Activated CD8-positive, alpha-beta memory T cell treated with anti-CD3 and anti-CD28 coated beads for 48 hours (primary cell): ENCODE measurements around the gene TMEM240.
"Not testable (repeated sequence)": the region's sequence is repeated elsewhere in the genome, so short reads cannot be mapped to it uniquely, and the experiment has no call there.

Experiments
- DNase-seq, 3 experiments: peaks; one replicate each; pipeline ENCODE4 v3.0.0-alpha.2; 2020; ENCODE audit warnings: low read depth in 2 of 3, low spot score in 2 of 3

TMEM240 gene

DNA sequence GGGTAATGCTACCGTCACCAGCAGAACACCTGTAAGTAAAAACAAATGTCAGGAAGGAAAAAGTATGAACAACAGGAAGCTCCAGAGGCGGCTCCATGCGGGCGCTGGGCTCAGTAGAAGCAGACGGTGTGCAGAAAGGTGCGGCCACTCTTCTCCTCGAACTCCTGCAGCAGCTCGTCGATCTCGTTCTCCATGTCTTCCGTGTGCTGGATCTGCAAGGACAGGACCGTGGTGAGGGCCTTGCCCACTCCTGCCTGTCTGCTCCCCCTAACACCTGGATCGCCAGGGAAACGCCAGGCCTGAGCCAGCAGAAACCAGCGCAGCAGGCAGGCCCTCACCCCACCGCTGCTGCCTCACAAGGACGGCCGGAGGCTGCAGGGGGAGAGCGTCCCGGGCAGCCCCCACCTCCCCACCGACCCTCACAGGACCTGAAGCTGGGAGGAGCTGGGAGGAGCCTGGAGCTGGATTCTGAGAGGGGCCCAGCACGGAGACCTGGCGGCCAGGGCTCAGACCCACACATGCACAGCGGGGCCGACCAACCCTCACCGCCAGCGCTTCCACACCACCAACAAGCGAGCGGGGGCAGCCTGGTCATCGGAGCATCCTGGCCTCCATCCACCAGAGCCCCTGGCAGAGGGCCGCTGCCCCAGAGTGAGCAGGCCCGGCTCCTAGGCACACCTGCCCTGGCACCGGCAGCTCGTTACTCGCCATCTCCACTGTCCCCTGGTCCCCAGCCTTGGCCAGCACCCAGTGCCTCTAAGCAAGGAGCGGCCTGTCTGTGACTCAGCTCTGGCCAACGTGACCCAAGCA lies 1.7 kb upstream of the TMEM240 start:
- DNase-seq, result no peak

DNA sequence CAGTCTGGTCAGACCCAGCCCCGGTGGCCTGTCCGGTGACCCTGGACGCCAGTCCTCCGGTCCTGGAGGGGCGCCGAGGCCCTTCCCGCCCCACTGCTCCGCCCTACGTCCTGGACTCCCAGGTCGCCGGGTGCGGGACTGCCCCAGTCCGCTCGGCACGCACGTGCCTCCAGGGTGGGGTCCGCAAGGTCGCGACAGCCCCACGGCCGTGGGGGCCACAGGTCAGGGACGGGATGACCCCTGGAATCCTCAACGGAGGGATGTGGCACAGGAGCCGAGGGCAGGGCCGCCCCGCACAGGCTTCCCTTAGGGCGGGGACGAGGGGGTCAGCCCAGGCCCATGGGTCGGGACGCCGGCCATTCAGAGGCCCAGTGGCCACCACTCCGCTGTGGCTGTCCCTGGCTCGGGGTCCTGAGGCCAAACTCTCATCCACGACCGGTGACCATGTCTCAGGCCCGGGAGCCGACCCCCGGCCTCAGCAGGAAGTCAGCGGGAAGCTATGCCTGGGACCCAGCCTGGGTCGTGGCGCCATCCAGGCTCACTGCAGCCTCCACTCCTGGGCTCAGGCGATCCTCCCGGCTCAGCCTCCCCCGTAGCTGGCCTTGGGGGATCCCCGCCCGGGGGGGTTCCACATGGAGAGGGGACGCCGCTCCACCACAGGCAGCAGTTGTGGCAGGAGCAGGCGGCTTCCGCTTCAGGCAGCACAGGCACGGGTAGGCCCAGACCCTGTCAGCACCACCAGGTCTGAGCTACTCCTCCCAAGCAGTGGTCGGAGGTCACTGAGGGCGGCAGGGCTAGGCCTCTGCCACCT lies 599 bp upstream of the TMEM240 start:
- DNase-seq, result no peak

DNA sequence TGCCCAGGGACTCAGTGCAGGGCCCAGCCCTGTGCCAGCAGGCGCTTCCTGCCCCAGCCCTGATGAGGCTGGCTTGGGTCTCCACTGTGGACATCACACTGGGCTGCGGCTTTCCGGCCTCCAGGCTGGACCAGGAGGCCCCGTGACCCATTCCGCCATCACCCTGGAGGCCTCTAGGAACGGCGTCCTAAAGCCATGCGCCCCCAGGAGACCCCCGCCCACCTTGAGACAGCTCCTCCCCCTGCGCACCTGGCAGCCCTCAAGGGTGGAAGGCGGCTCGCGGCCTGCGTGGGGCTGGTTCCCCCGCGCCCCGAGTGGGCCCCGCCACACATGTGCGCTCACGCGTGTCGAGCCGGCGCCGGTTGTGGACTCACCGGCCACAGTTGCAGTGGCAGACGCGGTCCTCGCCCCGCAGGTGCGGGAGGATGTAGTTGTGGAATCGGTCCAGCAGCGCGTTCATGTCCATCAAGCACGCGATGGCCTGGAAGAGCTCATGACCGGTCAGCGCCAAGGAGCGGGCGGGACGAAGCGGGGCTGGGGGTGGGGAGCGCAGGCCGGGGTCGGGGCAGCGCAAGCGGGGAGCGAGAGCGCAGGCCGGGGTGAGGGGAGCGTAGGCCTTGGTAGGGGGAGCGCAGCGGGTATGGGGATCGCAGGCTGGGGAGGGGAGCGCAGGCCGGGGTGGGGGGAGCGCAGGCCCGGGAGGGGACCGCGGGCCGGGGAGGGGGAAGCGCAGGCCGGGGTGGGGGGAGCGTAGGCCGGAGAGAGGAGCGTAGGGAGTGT lies 924 bp downstream of the TMEM240 start:
- DNase-seq, result no peak

DNA sequence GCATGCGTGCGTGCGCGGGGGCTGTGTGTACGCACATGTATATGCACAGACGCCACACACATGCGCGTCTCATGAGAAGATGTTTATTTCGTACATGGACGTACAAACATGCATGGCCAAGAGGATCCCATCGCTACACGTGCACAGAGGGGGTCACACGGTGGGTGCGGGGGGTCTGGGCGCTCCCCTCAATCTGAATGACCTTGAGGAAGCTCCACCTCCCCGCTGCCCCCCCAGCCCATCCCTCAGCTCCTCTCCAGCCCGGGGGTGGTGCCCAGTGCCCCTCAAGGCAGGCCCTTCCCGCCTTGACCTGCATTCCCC lies 1.5 kb downstream of the TMEM240 start:
- DNase-seq, result no peak

DNA sequence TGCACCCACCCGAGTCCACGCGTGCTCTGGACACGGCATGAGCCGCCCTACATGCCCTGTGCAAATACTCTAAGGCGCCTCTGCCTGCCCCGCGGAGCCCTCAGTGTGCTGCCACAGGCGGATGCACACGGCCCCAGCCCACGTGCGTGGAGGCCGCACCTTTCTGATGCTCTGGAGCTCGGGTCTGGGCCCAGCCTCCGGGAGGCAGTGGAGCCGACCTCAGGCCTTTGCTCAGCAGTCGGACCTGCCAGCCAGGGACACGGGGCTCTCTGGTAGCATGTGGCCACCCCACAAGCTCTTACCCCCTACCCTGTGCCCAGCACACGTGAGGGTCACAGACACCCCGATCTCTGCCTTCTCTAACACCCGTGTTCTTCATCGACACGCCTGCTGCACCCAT lies 2.1 kb downstream of the TMEM240 start:
- DNase-seq, result no peak

DNA sequence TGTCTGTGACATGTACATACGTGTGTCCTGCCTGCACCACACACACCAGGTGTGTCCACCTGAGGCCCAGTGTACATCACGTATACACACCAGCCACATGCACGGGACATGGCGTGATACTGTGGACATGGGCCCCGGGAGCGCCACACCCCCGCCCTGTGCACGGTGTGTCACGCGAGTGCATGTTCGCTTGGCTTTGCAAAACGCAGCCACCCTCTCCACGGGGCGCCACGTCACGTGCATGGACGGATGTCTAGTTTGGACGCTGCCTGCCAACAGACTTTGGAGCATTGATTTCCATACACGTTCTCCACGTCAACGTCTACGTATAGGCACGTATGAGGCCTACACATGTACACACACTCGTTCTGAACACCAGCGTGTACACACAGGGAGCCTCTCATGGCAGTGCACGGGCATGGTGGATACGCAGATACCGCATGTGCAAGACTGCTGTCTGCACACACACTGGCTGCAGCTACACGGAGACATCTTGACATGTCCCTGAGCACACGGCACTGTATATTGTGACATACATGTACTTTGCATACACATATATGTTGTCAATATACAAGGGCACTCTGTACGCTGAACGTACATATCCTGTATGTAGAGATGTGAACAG lies 2.7 kb downstream of the TMEM240 start:
- DNase-seq, result no peak

DNA sequence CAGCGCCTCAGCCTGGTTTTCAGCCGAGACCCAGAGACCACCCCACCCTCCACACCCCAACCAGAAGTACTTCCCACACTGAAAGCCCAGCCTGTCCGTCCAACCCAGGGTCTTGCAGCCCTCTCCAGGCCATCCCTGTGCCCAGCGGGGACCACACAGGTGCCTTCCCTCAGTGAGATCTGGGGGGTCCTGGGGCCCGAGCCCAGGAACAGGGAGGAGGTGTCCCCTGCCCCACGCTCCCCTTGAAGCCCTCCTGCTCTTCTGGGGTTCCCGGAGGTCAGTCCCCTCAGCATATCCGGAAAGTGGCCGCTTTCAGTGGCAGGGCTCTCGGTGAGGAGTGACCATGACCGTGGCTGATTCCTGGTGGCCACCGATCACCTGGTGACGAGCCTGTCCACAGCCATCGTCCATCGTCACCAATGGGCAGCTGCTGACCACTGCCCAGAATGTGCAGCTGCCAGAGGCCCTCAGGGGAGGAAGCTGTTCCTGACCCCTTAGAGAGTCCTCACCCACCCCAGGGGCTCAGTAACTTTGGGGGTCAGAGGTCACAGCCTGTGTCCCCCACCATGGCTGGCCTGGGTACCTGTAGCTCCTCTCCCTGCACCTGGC lies 3.4 kb downstream of the TMEM240 start:
- DNase-seq, result no peak

DNA sequence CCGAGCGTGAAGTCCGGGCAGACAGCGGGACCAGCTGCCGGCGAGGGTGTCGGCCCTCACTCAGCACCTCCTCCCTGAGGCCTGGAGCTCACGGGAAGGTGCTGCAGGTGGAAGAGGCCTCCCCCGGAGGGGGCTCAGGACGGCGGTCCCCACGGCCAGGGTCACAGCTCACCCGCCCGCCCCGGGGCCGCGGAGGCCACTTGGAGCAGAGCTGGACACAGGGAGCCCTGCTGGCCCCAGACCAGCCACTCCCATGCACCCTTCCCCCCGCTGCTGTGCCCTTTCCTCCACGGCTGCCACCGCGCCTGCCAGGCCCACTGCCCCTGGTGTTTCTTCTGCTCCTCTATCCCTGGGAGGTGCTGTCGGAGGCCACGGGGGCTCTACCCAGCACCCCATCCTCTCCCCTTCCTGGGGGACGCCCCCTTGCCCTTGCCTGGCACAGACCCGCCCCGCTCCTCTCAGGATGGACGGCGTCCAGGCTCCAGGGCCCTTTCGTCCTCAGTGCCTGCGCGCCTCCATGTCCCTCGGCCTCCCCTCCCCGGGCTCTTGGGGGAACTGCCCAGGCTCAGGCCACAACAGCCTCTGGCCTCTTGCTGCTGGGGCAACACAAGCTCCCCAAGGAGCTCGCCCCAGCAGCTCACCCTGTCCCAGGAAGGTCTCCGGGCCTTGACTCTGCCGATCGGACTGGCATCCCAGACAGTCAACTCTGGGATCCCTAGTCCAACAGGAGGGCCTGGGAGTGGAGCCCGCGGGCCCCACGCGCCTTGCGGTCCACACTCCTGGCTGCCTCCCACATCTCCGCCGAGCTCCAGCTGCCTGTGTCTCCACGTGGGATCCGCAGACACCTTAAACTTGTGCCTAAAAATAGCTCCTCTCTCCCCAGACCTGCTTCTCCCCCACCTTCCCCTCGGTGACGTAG lies 4.1 kb downstream of the TMEM240 start:
- DNase-seq, result no peak

DNA sequence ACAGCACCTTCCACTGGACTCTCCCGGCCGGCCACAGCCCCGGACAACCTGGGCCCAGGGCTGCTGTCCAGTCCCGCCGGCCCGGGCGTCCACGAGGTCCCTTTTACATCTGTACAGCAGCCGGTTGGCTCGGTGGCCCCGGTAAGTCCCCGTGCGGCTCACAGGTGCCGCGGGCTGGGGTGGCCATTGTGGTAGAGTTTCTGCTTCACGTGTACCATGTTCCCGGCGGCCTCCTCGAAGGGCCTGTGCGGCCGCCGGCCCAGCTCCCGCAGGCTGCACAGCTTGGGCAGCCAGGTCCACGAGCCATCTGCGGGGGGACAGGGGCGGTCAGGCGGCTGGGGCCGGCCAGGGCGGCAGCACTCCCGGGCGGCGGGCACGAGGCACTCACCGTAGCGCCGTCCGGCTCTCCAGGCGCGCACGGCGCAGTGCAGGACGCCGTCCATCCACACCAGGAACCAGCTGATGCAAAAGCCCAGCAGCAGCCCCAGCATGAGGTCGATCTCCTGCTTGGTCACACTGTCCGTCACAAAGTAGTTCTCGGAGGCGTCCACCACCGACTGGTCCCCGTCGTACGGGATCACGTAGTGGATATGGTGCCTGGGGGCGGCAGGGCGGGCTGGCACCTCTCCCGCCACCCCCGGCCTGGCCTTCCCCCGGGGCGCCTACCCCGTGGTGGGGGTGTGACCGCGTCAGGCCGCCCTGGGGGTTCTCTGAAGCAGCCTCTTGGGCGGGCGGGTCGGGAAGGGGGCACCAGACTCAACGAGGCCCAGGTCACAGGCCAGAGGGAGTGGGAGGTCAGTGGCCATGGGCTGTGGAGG lies 5.0 kb downstream of the TMEM240 start:
- no peak for DNase-seq

DNA sequence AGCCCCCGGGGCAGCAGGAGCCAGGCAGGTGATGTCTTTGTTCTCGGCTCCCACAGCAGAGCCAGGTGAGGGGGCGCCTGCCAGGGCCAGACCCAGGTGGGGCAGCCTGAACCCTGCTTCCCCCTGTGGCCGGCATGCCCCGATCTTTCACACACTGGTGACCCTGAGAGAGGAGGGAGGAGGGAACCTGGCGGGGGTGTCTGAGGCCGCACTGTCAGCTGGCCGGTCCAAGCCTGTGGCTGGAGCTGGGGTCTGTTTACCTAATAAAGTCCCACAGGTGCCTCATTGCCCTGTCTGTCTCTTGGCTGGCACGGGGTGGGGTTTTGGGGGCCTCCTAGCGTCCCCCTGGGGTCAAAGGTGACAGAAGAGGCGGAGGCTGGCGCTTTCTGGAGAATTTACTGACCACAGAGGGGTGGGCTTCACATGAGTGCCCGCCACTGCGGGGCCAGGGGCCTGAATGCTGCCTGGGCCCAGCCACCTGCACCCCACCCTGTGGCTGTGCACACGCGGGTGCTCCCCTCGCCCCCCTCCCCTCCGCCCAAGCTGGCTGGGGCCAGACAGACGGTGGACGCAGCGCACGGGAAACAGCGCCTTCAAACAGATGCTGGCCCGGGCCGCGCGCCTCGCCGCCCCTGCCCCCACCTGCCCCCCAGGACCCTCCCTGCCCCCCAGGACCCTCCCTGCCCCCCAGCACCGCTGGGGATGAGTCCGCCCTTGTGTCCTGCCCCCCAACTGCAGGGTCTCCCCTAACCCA lies 5.8 kb downstream of the TMEM240 start:
- no peak for DNase-seq

DNA sequence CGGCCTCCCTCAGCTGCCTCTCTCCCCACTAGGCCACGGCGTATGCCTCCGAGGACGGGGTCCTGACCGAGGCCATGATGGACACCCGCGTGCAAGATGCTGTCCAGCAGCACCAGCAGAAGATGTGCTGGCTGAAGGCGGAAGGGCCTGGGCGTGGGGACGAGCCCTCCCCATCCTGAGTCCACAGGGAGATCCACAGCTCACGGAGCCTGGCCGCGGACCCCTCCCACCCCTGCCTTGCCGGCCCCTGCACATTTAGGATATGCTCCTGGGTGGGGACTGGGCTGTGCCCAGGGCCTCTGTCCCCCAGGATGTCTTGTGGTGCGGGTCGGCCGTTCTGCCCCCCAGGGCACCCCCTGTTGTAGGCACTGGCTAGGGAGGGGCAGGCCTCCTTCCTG lies 6.5 kb downstream of the TMEM240 start:
- not testable (repeated sequence) for DNase-seq

DNA sequence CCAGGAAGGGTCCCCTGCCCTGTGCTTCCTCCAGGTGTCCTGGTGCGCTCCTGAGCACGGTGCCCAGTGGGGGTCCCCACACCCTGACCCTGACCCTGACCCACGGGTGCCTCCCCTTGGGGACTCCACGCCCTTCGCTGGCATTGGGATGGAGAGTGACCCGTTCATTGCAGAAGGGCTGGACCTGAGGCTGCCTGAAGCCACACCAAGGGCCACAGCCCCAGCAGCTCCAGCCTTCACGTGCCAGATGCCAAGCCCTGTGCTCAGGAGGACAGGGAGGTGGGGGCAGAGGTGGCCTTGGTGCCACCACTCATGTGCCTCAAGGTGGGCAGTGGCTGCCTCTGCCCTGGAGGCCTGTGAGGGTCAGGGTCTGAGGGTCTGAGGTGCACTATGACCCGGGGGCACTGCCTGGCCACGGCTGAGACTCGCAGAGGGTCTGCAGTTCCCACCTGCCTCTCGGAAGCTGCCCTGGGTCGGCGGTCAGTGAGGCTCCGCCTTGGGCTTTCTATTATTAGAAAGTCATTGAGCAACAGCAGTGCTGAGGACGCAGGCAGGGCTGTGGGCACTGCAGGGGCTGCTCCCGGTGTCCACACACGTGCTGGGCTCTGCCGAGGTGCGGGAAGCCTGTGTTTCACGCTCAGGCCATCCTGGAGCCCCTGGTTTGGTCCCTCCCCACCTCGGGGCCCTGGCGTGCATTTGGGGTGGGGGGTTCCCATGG lies 7.1 kb downstream of the TMEM240 start:
- not testable (repeated sequence) for DNase-seq

DNA sequence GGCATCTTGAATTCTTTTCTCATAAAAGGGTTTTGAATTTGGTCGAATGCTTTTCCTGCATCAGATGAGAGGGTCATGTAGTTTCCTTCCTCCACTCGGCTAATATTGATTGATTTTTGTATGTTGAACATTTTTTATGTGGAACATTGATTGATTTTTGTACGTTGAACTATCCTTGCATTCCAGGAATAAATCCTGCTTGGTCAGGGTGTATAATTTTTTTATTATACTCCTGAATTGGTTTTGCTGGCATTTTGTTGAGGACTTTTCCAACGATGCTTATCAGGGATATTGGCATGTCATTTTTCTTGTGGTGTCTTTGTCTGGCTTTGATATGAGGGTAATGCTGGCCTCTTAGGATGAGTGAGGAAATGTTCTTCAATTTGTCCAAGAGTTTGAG lies 8.5 kb downstream of the TMEM240 start:
- no peak for DNase-seq

DNA sequence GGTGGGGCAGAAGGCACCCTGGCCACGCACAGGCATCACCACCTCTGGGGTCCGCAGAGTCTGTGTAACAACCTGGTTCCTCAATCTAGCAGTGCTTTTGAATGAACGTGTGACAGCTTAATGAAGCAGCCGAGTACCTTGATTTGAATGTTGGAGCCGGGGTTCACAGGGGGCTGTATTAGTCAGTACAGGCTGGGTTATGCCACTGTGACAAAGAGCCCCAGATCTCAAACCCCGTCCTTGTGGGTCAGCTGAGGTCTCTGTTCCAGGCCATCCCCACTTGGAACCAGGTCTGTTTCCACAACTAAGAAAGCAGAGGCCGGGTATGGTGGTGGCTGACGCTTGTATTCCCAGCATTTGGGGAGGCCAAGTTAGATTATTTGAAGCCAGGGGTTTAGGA lies 10.5 kb downstream of the TMEM240 start:
- no peak for DNase-seq

DNA sequence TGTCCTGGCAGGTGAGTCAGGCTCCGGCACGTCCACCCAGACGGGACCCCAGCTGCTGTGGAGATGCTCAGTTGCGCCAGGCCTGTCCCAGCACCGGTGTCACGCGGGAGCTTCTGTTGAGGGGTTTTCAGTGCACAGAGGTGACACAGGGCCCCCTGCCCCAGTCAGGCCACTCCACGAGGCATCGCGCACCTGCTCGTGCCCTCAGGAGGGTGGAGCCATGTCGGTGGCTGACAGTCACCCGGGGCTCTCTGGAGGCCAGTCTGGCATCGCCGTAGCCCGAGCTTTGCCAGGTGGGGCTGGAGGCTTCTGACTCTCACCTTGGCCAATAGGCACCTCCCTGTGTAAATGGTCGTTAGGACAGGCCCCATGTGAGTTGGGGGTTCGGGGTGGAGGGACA lies 11.1 kb downstream of the TMEM240 start:
- no peak for DNase-seq

DNA sequence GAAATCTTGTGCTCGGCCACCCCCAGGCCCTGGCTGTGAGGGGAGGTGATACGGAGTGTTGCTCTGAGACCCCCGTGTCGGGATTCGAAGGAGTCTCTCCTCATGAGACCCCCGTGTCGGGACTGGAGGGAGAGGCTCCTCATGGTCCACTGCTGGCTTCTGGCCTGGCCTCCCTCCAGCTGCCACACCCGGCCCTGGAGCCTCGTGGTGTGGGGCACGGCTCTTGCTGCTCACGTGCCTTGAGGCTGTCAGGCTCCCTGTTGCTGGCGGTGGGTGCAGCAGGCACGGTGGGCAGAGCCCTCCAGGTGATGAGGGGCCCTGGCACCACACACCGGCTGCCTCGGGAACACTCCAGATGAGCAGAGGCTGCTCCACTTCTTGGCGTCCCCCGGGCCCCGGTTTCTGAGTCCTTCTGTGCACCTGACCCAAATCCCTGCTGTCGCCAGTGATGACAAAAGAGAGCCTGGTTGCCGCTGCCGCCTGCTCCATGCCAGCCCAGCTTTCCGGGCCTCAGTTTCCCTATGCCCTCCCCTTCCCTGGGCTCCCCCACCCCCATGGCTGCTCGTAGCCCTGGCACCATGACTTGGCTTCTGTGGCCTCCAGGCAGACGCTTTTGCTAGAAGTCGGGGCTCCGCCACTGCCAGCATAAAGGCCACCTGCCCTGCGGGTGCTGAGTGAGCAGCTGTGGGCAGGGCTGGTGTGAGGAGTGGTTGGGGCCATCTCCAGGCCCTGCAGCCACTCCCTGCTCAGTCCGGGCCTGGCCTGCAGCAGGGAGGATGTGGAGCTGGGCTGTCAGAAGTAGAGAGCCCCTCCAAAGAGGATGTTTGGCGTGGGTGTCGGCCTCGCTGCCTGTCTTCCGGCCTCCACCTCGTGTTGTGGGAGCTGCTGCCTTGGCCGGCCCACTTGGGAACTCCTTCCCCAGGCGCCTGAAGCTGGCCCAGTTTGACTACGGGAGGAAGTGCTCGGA lies 11.8 kb downstream of the TMEM240 start:
- DNase-seq, result no peak
